COLO668 (cell line): ENCODE data around the gene PIGQ.
"Not testable (repeated sequence)": the region's sequence is repeated elsewhere in the genome, so short reads cannot be mapped to it uniquely, and the experiment has no call there.

Experiments used
- DNase-seq: peaks from one replicate; lab custom pipeline; 2025; ENCODE audit not compliant: unreplicated experiment; lab: John Stamatoyannopoulos, UW

Gene PIGQ

GRCh38 chr16:583815-584591 lies 14.2 kb downstream of the PIGQ start:
- DNase-seq, result peak; percentile 82

DNA sequence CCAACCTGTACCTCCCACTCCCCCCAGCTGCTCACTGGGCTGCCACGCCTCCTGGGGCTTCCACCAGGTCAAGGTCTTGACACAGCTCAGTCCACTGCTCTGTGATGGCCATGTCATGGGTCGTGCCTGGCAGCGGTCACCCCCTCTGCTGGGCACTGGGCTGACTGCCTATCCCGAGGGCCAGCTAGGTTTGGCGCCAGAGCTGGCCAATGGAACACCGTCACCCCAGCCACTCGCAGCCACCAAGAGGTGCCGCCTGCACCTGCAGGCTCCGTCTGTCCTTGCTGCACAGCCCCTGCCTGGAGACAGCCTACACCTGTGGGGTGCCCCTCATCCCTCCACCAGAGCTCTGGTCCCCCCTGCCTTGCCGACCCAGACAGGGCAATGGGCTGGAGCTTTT lies 15.6 kb downstream of the PIGQ start:
- peak; percentile 66 for DNase-seq

DNA sequence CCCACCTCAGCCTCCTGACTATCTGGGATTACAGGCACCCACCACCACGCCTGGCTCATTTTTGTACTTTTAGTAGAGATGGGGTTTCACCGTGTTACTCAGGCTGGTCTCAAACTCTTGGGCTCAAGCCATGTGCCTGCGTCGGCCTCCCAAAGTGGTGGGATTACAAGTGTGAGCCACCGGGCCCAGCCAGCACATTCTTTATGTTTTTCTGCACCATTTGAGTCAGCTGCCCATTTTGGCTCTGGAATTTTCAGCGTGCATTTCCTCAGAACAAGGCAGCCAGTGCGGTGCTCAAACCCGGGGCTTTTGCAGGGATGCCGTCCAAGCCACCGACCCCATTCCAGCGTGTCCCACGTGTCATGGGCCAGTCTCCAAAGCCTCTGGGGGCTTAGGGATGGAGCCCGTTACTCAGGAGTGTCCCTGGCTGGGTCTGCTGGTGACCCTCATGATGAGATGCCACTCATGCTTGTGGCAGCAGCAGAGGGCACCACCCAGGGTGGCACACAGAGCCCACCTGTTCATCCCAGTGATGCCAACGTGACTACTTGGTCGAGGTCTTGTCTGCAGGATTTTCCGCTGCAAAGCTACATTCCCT lies 16.4 kb downstream of the PIGQ start:
- DNase-seq, result no peak

GRCh38 chr16:586645-587590 lies 17.1 kb downstream of the PIGQ start:
- DNase-seq, result no peak

- DNase-seq, result peak; percentile 64
Measured at GRCh38 chr16:588639-588888, 18.8 kb downstream of the PIGQ start.

- DNase-seq, result peak; percentile 96
Measured at GRCh38 chr16:588889-589657, 19.3 kb downstream of the PIGQ start.

DNA sequence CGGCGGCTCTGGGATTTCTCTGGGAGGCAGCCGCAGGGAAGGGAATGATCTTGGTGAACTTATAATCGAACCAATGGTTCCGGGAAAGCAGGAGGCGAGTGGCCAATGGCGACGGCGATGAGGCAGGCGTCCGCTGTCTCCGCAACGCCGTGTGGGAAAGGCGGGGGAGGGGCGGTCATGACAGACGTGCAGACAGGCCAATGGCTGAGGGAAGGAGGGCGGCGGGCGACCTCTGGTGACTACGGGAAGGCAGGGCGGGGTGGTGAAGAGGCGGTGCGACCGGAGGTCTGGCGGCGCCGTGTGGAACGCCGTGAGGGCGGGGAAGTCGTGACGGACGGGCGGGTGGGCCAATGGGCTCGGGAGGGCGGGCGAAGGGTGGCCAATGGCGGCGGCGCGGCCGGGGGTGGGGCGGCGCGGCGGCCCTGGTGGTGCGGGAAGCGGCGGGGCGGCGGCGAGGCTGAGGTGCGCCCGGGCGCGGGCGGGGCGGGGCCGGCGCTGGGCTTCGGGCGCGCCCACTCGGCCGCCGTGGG lies 20.0 kb downstream of the PIGQ start, which contains the start of gene RAB40C:
Gene RAB40C, plus strand, starts transcription at position 409 of the 530 bp plus-strand sequence. CDS start 226 bp downstream, outside the sequence.
- DNase-seq, result peak; percentile 98

- DNase-seq, result peak; percentile 74
Measured at GRCh38 chr16:590188-590814, 20.5 kb downstream of the PIGQ start.

DNA sequence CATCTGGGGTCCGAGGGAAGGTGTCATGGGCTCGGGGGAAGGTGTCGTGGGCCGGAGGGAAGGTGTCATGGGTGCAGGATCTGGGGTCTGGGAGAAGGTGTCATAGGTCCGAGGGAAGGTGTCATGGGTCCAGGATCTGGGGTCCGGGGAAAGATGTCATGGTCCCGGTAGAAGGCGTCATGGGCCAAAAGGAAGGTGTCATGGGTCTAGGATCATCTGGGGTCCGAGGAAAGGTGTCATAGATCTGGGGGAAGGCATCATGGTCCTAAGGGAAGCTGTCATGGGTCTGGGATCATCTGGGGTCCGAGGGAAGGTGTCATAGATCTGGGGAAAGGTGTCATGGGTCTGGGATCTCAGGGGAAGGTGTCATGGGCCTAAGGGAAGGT lies 21.0 kb downstream of the PIGQ start:
- no peak for DNase-seq

- DNase-seq, result peak; percentile 18
Measured at GRCh38 chr16:591231-591630, 21.5 kb downstream of the PIGQ start.

- peak; percentile 43 for DNase-seq
Measured at GRCh38 chr16:591892-592517, 22.2 kb downstream of the PIGQ start.

DNA sequence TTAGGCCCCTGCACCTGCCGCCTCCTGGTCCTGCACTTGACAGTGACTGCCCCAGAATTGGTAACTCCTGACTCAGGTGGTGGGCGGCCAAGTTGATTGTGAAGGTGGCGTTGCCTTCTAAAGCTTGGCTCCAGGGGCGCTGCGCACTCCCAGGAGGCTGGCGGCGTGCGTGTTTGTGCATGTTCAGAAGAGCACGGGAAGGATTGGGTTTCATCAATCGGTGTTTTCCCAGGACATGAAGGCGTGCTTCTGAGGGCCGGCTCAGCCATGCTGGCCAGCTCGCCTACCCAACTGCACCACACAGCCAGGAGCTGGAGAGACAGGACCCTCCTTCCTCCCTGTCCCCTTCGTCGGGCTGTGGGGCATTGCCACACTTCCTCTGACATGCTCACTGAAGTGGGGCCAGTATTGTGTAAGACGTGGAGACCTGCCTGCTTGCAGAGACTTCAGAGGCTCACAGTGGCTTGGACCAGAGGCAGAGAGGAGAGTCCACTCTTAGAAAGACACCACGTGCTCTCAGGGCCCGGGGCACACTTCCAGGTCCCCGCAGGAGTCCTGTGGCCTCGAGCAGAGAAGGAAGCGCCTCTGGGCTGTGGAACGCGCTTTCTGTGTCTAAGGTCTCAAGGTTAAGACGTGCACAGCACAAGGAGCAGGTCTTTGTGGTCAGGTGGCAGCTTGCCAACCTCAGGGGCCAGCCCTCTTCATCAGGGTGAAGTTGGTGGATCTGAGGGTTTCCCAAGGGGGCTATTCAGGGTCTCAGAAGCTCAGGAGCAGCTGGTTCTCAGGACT lies 22.9 kb downstream of the PIGQ start:
- DNase-seq, result peak; percentile 94

GRCh38 chr16:593406-593805 lies 23.6 kb downstream of the PIGQ start:
- DNase-seq, result peak; percentile 89

- peak; percentile 79 for DNase-seq
Measured at GRCh38 chr16:593807-594206, 24.0 kb downstream of the PIGQ start.

- DNase-seq, result peak; percentile 16
Measured at GRCh38 chr16:595094-595528, 25.3 kb downstream of the PIGQ start.

DNA sequence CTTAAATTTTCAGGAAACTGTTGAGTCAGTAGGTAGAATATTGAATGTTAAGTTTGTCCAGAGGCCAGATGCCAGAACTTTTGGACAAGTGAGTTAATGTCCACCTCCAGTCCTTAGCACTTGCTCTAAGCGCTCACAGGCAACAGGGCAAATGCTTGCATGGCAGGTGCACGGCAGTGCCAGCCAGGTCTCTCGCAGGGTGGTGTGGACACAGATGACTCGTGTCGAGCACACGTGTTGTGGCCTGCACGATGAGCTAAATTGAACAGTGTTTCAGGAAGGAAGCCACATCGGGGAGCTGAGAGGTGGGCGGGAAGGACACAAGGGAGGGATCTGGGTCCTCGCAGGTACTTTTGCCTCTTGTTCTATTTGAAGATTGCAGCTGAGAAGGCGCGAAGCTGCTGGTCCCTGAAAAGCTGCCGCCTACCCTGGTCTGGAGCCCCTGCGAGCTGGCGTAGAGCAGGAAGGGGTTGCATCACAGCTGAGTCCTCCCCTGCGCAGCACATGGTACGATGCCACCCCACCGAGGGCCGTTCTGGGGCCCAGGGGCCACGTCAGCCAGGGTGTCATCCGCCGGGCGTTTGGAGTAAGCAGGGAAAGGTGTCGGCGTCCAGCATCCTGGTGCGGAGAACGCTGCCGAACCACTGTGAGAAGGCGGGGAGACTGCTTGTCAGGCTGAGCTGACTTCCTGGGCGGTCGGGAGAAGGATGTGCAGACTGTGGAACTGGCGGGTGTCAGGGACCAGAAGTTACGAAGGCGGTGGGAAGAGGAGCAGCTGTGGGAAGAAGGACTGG lies 26.4 kb downstream of the PIGQ start:
- DNase-seq, result peak; percentile 70

DNA sequence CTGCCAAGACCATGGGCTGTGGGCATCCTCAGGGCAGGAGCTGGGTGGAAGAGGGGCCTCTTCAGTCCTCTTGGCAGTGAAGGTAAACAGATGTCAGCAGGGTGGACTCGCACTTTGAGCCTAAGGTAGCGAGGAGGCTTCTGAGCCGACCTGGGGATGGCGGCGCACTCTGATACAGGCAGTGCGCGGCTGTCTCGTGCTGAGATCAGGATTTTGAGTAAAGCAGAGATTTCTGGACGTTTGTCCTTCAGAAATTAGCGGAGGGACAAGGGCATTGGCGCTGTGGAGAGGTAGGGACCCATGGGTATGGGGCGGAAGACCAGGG lies 26.9 kb downstream of the PIGQ start:
- DNase-seq, result no peak

GRCh38 chr16:597655-598054 lies 27.9 kb downstream of the PIGQ start:
- not testable (repeated sequence) for DNase-seq
